Activated T-cell treated with anti-CD3 and anti-CD28 coated beads, Interleukin-2, amount 50 U/mL, for 48 hours (primary cell): Measurements from ENCODE around the gene GEMIN7.

Experiments
- DNase-seq, 2 experiments: peaks; one replicate each; pipeline ENCODE4 v3.0.0-alpha.2; 2020

The GEMIN7 gene, protein sequence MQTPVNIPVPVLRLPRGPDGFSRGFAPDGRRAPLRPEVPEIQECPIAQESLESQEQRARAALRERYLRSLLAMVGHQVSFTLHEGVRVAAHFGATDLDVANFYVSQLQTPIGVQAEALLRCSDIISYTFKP

DNA sequence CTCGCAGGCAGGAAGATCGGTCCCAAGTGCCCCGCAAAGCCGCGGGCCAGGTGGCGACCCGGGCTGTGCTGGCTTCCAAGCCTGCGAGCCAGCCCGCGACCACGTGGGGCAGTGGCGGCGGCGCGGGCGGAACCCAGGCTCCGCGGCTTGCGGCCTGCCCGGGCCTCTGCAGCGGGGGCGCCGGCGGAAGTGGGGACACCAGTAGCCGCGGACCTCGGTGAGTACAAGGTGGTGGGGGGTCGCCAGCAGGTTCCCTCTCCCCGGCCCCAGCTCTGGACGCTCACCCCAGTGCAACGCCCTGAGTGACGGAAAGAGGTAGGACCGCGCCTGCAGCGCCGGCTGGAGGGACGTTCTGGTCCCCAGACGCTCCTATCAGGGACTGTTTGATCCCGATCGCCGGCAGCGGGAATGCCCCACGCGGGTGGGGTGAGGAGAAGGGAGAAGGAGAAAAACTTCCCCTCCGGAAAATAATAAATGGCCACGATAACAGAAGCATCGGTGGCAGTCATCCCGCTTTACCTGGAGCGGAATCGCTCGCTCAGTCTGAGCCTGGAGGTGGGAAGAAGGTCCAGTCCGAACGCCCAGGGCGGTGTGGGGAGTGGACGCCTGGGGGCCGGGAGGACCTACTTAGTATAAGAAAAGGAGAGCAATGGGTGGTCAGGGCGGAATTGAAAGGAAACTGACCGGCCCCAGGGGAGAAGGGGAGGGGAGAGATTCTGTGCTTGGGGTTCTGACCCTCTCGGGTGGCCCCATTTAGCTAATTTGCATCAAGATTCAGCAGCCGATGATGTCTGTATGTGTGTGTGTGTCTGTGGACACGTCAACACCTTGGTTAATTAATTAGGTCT, at the start of gene GEMIN7:
GEMIN7 (plus strand) TSS at position 198 of the 848 bp plus-strand sequence. CDS start 10,855 bp downstream, outside the sequence.
- peak; percentile 89 to 92 for DNase-seq

DNA sequence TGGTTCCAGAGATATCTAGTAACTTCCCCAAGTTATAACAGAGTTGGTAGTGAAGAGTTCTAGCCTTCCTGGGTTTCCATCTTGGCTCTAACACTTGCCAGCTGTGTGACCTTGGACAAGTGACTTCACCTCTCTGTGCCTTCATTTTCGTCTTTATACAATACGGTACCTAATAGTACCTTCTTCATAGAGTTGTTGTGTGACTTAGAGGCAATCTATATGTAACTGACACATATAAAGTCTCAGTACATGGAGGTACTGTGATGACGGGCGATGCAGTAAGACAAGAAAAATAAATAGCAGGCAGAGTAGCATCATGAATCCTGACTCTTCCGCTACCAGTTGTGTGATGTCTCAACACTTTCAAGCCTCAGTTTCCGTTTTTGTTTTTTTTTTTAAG, 48.2 kb upstream of the GEMIN7 start:
- DNase-seq, result no peak

- no peak for DNase-seq
Observed at GRCh38 chr19:45032421-45032820, 46.6 kb upstream of the GEMIN7 start.

DNA sequence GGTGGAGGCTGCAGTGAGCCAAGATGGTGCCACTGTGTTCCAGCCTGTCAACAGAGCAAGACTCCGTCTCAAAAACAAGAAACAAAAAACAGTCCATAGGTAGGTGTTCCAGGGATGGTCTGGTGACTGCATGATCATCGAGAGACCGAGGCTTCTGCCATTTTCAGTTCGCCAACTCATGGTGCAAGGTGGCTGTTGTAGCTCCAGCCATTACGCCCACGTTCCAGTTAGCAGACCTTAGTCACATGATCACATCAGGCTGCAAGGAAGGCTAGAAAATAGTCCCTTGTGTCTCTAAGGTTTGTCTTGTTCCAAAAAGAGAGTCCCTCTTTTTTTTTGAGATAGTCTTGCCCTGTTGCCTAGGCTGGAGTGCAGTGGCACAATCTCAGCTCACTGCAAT, 43.3 kb upstream of the GEMIN7 start:
- no peak for DNase-seq

DNA sequence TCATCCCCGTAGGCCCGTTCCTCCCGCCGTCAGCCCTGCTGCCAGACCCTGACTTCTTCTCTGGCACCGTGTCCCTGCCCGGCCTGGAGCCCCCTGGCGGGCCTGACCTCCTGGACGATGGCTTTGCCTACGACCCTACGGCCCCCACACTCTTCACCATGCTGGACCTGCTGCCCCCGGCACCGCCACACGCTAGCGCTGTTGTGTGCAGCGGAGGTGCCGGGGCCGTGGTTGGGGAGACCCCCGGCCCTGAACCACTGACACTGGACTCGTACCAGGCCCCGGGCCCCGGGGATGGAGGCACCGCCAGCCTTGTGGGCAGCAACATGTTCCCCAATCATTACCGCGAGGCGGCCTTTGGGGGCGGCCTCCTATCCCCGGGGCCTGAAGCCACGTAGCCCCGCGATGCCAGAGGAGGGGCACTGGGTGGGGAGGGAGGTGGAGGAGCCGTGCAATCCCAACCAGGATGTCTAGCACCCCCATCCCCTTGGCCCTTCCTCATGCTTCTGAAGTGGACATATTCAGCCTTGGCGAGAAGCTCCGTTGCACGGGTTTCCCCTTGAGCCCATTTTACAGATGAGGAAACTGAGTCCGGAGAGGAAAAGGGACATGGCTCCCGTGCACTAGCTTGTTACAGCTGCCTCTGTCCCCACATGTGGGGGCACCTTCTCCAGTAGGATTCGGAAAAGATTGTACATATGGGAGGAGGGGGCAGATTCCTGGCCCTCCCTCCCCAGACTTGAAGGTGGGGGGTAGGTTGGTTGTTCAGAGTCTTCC, 41.5 kb upstream of the GEMIN7 start:
- no peak for DNase-seq

DNA sequence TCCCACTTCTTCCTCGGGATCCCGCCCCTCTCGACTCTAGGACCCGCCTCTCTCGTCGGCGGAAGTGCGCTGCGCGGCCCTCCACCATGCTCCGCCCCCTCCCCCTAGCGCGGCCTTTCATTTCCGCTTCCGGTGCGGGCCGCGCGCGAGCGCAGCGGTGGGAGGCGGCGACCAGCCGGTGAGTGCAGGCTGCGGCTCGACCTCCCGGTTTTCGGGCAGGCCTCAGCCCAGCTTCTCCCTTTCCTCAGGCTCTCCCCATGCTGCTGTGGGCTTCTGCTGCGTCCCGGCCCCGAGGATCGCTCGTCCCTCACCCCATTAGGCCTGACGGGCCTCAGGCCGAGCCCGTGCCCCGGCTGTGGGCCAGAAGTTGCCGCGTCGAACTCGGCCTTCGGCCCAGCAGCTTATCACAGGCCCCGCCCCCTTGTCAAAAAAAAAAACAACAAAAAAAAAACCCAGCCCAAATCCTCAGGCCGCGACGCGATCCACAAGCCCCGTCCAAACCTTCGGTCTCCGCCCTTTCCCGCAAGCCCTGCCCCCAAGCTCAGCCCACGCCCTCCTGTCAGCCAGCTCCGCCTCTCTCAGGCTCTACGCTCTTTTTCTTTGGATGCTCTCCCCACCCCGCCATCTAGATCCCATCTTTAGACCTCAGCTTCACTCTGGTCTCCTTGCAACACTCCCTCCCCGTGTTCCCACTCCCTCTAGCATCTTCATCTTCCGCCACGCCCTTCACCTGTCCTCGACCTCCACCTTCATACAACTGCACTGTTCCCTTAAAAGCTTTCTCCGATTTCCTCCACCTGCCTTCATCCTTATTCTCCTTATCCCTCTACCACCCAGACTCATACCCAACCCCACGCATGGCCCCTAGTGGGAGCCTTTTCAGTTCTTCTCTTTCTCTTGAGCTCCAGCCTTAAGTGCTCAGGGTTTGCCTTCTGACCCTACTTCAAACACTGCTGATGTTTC, 39.8 kb upstream of the GEMIN7 start, which contains the start of gene CLASRP:
CLASRP (plus strand) TSS at position 115 of the 963 bp plus-strand sequence. CDS start 1,168 bp downstream, outside the sequence.
- DNase-seq, result peak; percentile 92 to 93

- DNase-seq, result no peak
Observed at GRCh38 chr19:45040059-45040771, 38.8 kb upstream of the GEMIN7 start.

- DNase-seq, result no peak
Observed at GRCh38 chr19:45041125-45041524, 37.9 kb upstream of the GEMIN7 start.

DNA sequence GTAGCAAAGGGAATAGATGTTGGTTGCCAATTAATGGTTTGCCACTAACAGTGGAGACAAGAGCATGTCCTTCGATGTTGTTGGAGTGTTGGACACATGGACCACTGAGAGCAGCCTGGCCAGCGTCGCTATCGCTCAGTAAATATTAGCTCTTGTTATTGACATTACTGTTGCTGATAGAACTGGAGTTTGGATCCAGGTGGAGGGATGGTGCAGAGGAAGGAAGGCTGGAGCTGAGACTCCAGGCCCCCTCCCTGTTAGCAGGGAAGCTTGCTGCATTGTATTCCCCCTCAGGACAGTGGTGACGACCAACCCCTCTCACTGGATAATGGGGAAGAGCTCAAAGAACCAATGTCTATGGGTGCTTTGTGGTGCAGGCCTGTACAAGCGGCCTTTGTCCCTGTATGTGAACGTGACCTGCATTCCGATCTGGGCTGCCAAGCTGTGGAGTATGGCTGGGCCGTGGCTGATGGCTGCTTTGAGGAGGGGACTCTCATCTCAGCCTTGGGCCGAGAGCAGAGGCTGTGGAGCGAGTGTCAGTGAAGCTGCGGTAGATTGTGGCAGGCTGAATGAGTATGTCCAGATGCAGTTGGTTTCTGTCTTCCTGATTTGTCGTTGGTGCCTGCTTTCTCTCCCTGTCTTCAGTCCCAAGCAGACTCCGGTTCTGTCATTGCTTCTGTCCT, 33.2 kb upstream of the GEMIN7 start:
- no peak for DNase-seq

DNA sequence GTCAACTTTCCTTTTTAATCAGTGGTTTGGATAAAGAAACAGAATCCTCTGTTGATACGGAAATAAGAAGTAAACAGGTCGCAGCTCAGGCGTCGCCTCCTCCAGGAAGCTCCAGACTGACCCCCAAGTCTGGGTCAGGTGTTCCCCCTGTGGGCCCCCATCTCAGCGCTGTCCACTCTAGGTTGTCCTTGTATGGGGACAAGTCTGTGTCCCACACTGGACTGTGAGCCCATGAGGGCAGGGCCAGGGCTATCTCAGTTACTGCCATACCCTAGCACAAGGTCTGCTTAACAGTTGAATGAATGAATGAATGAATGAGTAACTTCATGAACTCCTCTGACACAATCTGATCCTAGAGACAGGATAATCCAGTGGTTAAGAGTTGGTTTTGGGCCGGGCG, 32.7 kb upstream of the GEMIN7 start:
- no peak for DNase-seq

DNA sequence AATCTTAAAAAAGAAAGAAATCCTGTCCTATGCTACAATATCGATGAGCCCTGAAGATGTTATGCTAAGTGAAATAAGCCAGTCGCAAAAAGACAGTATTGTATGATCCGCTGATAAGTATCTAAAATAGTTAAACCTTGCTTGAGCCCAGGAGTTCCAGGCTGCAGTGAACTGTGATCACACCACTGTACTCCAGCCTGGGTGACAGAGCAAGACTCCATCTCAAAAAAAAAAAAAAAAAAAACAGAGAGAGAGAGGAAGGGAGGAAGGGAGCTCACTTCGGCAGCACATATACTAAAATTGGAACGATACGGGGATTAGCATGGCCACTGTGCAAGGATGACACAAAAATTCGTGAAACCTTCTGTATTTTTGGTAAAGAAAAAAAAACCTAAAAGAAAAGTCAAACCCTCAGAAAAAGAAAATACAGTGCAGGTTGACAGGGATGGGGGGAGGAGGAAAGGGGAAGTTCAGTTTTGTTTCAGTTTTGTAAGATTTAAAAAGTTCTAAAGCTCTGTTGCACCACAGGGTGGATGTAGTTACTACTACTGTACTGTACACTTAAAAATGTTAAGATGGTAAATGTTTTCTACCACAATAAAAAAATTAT, 31.8 kb upstream of the GEMIN7 start:
- DNase-seq, result no peak

GRCh38 chr19:45049073-45049736, 29.9 kb upstream of the GEMIN7 start:
- DNase-seq, result no peak

- no peak for DNase-seq
Observed at GRCh38 chr19:45050036-45050435, 29.0 kb upstream of the GEMIN7 start.

GRCh38 chr19:45051929-45052579, 27.0 kb upstream of the GEMIN7 start:
- DNase-seq, result no peak

GRCh38 chr19:45056831-45057230, 22.2 kb upstream of the GEMIN7 start:
- DNase-seq, result no peak

- DNase-seq, result no peak
Observed at GRCh38 chr19:45057444-45057843, 21.6 kb upstream of the GEMIN7 start.

DNA sequence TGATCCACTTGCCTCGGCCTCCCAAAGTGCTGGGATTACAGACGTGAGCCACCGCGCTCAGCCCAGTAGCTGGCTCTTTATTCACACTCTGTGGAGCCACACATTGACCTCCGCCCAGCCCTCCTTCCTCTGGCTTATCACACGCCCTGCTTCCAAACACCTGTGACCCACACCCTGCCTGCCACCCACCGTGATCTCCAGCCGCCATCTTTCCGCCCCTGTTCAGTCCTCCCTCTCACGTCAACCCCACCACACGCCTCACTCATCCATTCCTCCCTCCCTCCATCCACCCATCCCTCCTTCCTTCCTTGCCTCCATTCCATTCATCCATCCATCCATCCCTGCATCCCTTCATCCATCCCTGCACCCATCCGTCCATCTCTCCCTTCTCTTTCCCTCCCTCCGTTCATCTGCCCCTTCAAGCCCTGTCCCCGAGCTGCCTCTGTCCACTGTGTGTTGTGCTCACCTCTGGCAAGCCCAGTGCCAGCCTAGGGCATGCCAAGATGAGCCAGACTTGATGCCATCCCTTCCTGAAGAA, 20.4 kb upstream of the GEMIN7 start:
- no peak for DNase-seq

DNA sequence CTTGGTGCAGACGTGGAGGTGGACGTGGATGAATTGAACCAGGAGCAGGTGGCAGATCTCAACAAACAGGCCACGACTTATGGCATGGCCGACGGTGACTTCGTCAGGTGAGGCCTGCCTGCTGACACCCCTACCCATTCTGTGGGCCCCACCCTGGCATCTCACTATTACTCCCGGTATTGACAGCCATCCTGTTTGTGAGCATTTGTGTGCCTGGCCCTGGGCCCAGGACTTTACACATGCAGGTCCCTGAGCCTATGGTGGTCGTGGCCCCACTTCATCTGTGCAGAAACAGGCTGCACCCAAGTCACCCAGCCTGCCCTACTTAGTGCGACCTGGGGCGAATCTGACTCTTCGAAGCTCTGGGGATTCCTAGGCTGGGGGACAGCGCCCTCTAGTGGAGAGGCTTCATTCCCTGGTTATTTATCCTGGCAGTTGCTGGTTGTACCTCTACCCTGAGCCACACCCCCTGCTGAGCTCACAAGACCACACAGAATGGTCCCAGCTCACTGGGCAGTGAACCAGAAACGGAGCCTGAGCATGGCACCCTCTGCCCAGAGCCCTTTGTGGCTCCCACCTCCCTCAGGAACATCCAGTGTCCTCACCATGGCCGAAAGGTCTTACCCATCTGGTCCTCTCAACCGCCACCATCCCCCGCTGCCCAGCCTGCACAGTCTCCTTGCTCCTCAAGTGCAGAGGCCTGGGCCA, 19.6 kb upstream of the GEMIN7 start:
- peak; percentile 89 to 91 for DNase-seq

GRCh38 chr19:45061965-45062364, 17.1 kb upstream of the GEMIN7 start:
- no peak for DNase-seq
